Keratinocyte (primary cell): Measurements from ENCODE around the gene SRD5A3. TPM values are rescaled to one million over a fixed set of nuclear protein-coding genes. Genes with fewer than 3 reads are reported as not detected.

Experiments used
- DNase-seq: peaks from one replicate; pipeline ENCODE4 v3.0.0-alpha.2; 2011; ENCODE audit warnings: low read depth, missing footprints, low spot score
- FAIRE-seq: peaks from 2 replicates; lab custom pipeline; 2011; peaks lifted over from hg19 to GRCh38; lab: Jason Lieb, UNC
- H2AFZ ChIP-seq: 2 replicates; pipeline ENCODE4 v1.6.0; 2012; ENCODE audit warnings: low read length, control low read depth, inconsistent platforms; ENCODE audit not compliant: control insufficient read depth
- H3K27ac ChIP-seq: 2 replicates; pipeline ENCODE4 v1.5.1; 2011; ENCODE audit warnings: low read length; ENCODE audit not compliant: control insufficient read depth, insufficient read depth
- H3K27me3 ChIP-seq: 3 replicates; pipeline ENCODE4 v1.6.0; 2011; ENCODE audit warnings: low read length; ENCODE audit not compliant: control insufficient read depth, insufficient read depth; ENCODE audit errors: extremely low read depth
- H3K36me3 ChIP-seq, 2 experiments: 2 replicates in 1 of 2; 3 replicates in 1 of 2; pipeline ENCODE4 v1.5.1; 2011; ENCODE audit warnings: low read length in 2 of 2, mild to moderate bottlenecking in 1 of 2; ENCODE audit not compliant: control insufficient read depth in 2 of 2, insufficient read depth in 2 of 2; ENCODE audit errors: extremely low read depth in 1 of 2
- H3K4me1 ChIP-seq: 3 replicates; pipeline ENCODE4 v1.5.1; 2011; ENCODE audit warnings: low read length; ENCODE audit not compliant: control insufficient read depth, insufficient read depth; ENCODE audit errors: extremely low read depth
- H3K4me2 ChIP-seq: 3 replicates; pipeline ENCODE4 v1.6.0; 2011; ENCODE audit warnings: low read depth, low read length; ENCODE audit not compliant: control insufficient read depth, insufficient read depth; ENCODE audit errors: extremely low read depth
- H3K4me3 ChIP-seq, 3 experiments: fragments of 200-600 bp in 1 of 3; sonication (generic) in 1 of 3; 2 replicates in 2 of 3; 3 replicates in 1 of 3; pipeline ENCODE4 v1.5.1; 2011 to 2016; ENCODE audit warnings: low read length in 3 of 3, mild to moderate bottlenecking in 3 of 3, control low read depth in 2 of 3, inconsistent platforms in 1 of 3, low read depth in 1 of 3, mixed read lengths in 1 of 3, mixed run types in 1 of 3, moderate library complexity in 1 of 3; ENCODE audit not compliant: control insufficient read depth in 2 of 3, insufficient read depth in 2 of 3; ENCODE audit errors: extremely low read depth in 1 of 3
- H3K79me2 ChIP-seq: 2 replicates; pipeline ENCODE4 v1.6.0; 2012; ENCODE audit warnings: low read length; ENCODE audit not compliant: control insufficient read depth, insufficient read depth
- H3K9ac ChIP-seq: 3 replicates; pipeline ENCODE4 v1.6.0; 2011; ENCODE audit warnings: low read length; ENCODE audit not compliant: control insufficient read depth, insufficient read depth; ENCODE audit errors: extremely low read depth
- H3K9me1 ChIP-seq: 3 replicates; pipeline ENCODE4 v1.6.0; 2011; ENCODE audit warnings: low read length; ENCODE audit not compliant: control insufficient read depth, insufficient read depth; ENCODE audit errors: extremely low read depth
- H3K9me3 ChIP-seq: 2 replicates; pipeline ENCODE4 v1.5.1; 2012; ENCODE audit warnings: low read depth, low read length; ENCODE audit not compliant: control insufficient read depth
- H4K20me1 ChIP-seq: 3 replicates; pipeline ENCODE4 v1.6.0; 2011; ENCODE audit warnings: low read length; ENCODE audit not compliant: control insufficient read depth, insufficient read depth; ENCODE audit errors: extremely low read depth
- CTCF ChIP-seq, 3 experiments: IDR thresholded peaks in 1 of 3; conservative IDR thresholded peaks in 1 of 3; optimal IDR thresholded peaks in 1 of 3; 2 replicates in 2 of 3; 3 replicates in 1 of 3; pipeline versions ENCODE3 to v1.5.1; 2011; ENCODE audit warnings: low read length in 3 of 3, mild to moderate bottlenecking in 3 of 3, moderate library complexity in 2 of 3, control low read depth in 1 of 3, inconsistent platforms in 1 of 3; ENCODE audit not compliant: insufficient read depth in 2 of 3; ENCODE audit errors: extremely low read depth in 1 of 3
- EZH2 ChIP-seq: IDR thresholded peaks from one replicate; pipeline ENCODE4 v1.6.1; 2012; ENCODE audit warnings: inconsistent platforms, mild to moderate bottlenecking, low read length, moderate library complexity
- dilution Hi-C: fragments of 300-500 bp; cut with MboI; formaldehyde crosslinking; loops from one replicate; pipeline ENCODE4 v1.7.0; 2020; ENCODE audit warnings: low sequenced_read_pairs; ENCODE audit not compliant: extremely low pct_ligation_motif_present
- polyA minus RNA-seq, 3 experiments: library from RNA; depleted of rRNA, polyadenylated mRNA; stranded (reverse); fragments of >200 nt; gene quantifications; 1 replicate in 1 of 3; 2 replicates in 1 of 3; 3 replicates in 1 of 3; pipeline ENCODE4 v1.2.3, GENCODE V29; 2011
- polyA plus RNA-seq, 5 experiments: library from polyadenylated mRNA; depleted of rRNA in 3 of 5; stranded (reverse) in 3 of 5; stranded (forward) in 1 of 5; unstranded in 1 of 5; fragments of >200 nt; gene quantifications; 1 replicate in 1 of 5; 2 replicates in 3 of 5; 3 replicates in 1 of 5; pipeline versions ENCODE4 v1.2.1 to v1.2.3, GENCODE V29; 2011 to 2012; ENCODE audit warnings: missing spikeins in 2 of 5, low read depth in 1 of 5, low replicate concordance in 1 of 5

The SRD5A3 gene
- 7.3 to 15.9 TPM (median 15.6 TPM) in 3 replicates for polyA plus RNA-seq
- 3.5 TPM for polyA plus RNA-seq (2011; ENCODE audit: low read depth)
- polyA plus RNA-seq (2011; cell fraction: cytosol; rRNA removed) = 9.0 and 17.5 TPM in 2 replicates
- 6.5 and 9.2 TPM in 2 replicates for polyA plus RNA-seq (2011; cell fraction: nucleus; rRNA removed)
- polyA plus RNA-seq (2012; ENCODE audit: low replicate concordance) = 8.4 and 13.9 TPM in 2 replicates
- polyA minus RNA-seq = 7.5 to 15.1 TPM (median 14.3 TPM) in 3 replicates
- 12.1 TPM for polyA minus RNA-seq (2011; cell fraction: cytosol; rRNA and poly(A)+ RNA removed)
- polyA minus RNA-seq (2011; cell fraction: nucleus; rRNA and poly(A)+ RNA removed) = 2.0 and 4.7 TPM in 2 replicates

- Histone ChIP-seq H3K36me3 (no peaks in the 10 kb centered on the region), H2AFZ (peak within 1 kb of the TSS; percentile 93), H3K9me1 (no peaks in the 10 kb centered on the region), H3K79me2 (no peaks in the 10 kb centered on the region), H3K27me3 (no peaks in the 10 kb centered on the region), H3K27ac (peak within 1 kb of the TSS; percentile 70), H3K9me3 (no peaks in the 10 kb centered on the region), H3K4me3 (peak within 1 kb of the TSS; percentile 71 to 82 (median 78)), H3K4me1 (peaks cover 8% of the 10 kb centered on the region), H4K20me1 (no peaks in the 10 kb centered on the region), H3K4me2 (peak within 1 kb of the TSS; percentile 97), H3K9ac (peak within 1 kb of the TSS; percentile 86)
- dilution Hi-C loops = no loop called here
- DNase-seq (no peak), FAIRE-seq (no peak)
- TF ChIP-seq CTCF (optimal IDR thresholded peaks at IDR 0.05 in 1 of 3, IDR thresholded peaks at IDR 0.05 in 1 of 3, conservative IDR thresholded peaks at IDR 0.05 in 1 of 3; ENCODE audit: extremely low read depth in 1 of 3, insufficient read depth in 2 of 3, low read length in 3 of 3) (peak in 2 of 3 experiments; percentile 80 to 86), EZH2 (no peak)
Observed at GRCh38 chr4:55345980-55346850, at the start of gene SRD5A3. Gene SRD5A3, plus strand, starts transcription at chr4:55346242. Its CDS starts 95 bp downstream, at chr4:55346337.

GRCh38 chr4:55297346-55297745 lies 48.7 kb upstream of the SRD5A3 start:
- no peaks in the 10 kb centered on the region for H3K36me3 ChIP-seq
- H3K79me2 ChIP-seq = no peaks in the 10 kb centered on the region
- H3K4me2 ChIP-seq = no peak overlapping the region
- H3K9me1 ChIP-seq = no peaks in the 10 kb centered on the region
- no peaks in the 10 kb centered on the region for H3K9me3 ChIP-seq
- DNase-seq = no peak
- H3K9ac ChIP-seq = no peak overlapping the region
- no peak overlapping the region for H3K27ac ChIP-seq
- FAIRE-seq = no peak
- TF ChIP-seq CTCF (optimal IDR thresholded peaks at IDR 0.05 in 1 of 3, IDR thresholded peaks at IDR 0.05 in 1 of 3, conservative IDR thresholded peaks at IDR 0.05 in 1 of 3; ENCODE audit: extremely low read depth in 1 of 3, insufficient read depth in 2 of 3, low read length in 3 of 3) = no peak
- TF ChIP-seq EZH2 = no peak
- H4K20me1 ChIP-seq = no peaks in the 10 kb centered on the region
- no peaks in the 10 kb centered on the region for H3K27me3 ChIP-seq
- H3K4me1 ChIP-seq = no peaks in the 10 kb centered on the region
- no peak overlapping the region for H3K4me3 ChIP-seq
- dilution Hi-C loops = no loop called here
- H2AFZ ChIP-seq = no peak overlapping the region
